ENCODE data around the gene CA10.

CA10 gene

GRCh38 chr17:51955245-51955644, 203.3 kb downstream of the CA10 start:
- no peak for DNase-seq (ENCODE audit: extremely low read depth in 1 of 2, low read depth in 1 of 2)

- DNase-seq (ENCODE audit: extremely low read depth in 1 of 2, low read depth in 1 of 2): no peak
Observed at GRCh38 chr17:51954232-51954765, 204.2 kb downstream of the CA10 start.

GRCh38 chr17:51951741-51952140, 206.8 kb downstream of the CA10 start:
- DNase-seq (ENCODE audit: extremely low read depth in 1 of 2, low read depth in 1 of 2): no peak

- no peak for DNase-seq (ENCODE audit: extremely low read depth in 1 of 2, low read depth in 1 of 2)
Observed at GRCh38 chr17:51948128-51948527, 210.4 kb downstream of the CA10 start.

GRCh38 chr17:51947160-51947735, 211.3 kb downstream of the CA10 start:
- no peak for DNase-seq (ENCODE audit: extremely low read depth in 1 of 2, low read depth in 1 of 2)

GRCh38 chr17:51946311-51946710, 212.2 kb downstream of the CA10 start:
- no peak for DNase-seq (ENCODE audit: extremely low read depth in 1 of 2, low read depth in 1 of 2)

GRCh38 chr17:51941272-51941671, 217.2 kb downstream of the CA10 start:
- no peak for DNase-seq (ENCODE audit: extremely low read depth in 1 of 2, low read depth in 1 of 2)

GRCh38 chr17:51937264-51937663, 221.2 kb downstream of the CA10 start:
- DNase-seq (ENCODE audit: extremely low read depth in 1 of 2, low read depth in 1 of 2): no peak

- DNase-seq (ENCODE audit: extremely low read depth in 1 of 2, low read depth in 1 of 2): no peak
Observed at GRCh38 chr17:51935477-51935876, 223.0 kb downstream of the CA10 start.

- no peak for DNase-seq (ENCODE audit: extremely low read depth in 1 of 2, low read depth in 1 of 2)
Observed at GRCh38 chr17:51933647-51934046, 224.9 kb downstream of the CA10 start.

- DNase-seq (ENCODE audit: extremely low read depth in 1 of 2, low read depth in 1 of 2): no peak
Observed at GRCh38 chr17:51926448-51926847, 232.1 kb downstream of the CA10 start.

GRCh38 chr17:51921500-51921899, 237.0 kb downstream of the CA10 start:
- no peak for DNase-seq (ENCODE audit: extremely low read depth in 1 of 2, low read depth in 1 of 2)

- no peak for DNase-seq (ENCODE audit: extremely low read depth in 1 of 2, low read depth in 1 of 2)
Observed at GRCh38 chr17:51914577-51914976, 243.9 kb downstream of the CA10 start.

GRCh38 chr17:51913491-51914205, 244.9 kb downstream of the CA10 start:
- DNase-seq (ENCODE audit: extremely low read depth in 1 of 2, low read depth in 1 of 2): no peak

- DNase-seq (ENCODE audit: extremely low read depth in 1 of 2, low read depth in 1 of 2): no peak
Observed at GRCh38 chr17:51912939-51913338, 245.6 kb downstream of the CA10 start.

- no peak for DNase-seq (ENCODE audit: extremely low read depth in 1 of 2, low read depth in 1 of 2)
Observed at GRCh38 chr17:51911237-51911636, 247.3 kb downstream of the CA10 start.

GRCh38 chr17:51909971-51910370, 248.5 kb downstream of the CA10 start:
- DNase-seq (ENCODE audit: extremely low read depth in 1 of 2, low read depth in 1 of 2): no peak

- no peak for DNase-seq (ENCODE audit: extremely low read depth in 1 of 2, low read depth in 1 of 2)
Observed at GRCh38 chr17:51908841-51909537, 249.5 kb downstream of the CA10 start.

GRCh38 chr17:51907041-51907440, 251.5 kb downstream of the CA10 start:
- DNase-seq (ENCODE audit: extremely low read depth in 1 of 2, low read depth in 1 of 2): no peak

- no peak for DNase-seq (ENCODE audit: extremely low read depth in 1 of 2, low read depth in 1 of 2)
Observed at GRCh38 chr17:51904379-51904778, 254.1 kb downstream of the CA10 start.

GRCh38 chr17:51901242-51901641, 257.3 kb downstream of the CA10 start:
- DNase-seq (ENCODE audit: extremely low read depth in 1 of 2, low read depth in 1 of 2): no peak

- no peak for DNase-seq (ENCODE audit: extremely low read depth in 1 of 2, low read depth in 1 of 2)
Observed at GRCh38 chr17:51891936-51892335, 266.6 kb downstream of the CA10 start.

All from stimulated activated CD8-positive, alpha-beta memory T cell treated with anti-CD3 and anti-CD28 coated beads, Interleukin-7, amount 100 ng/mL, for 48 hours (primary cell).